Ishikawa (cell line): ENCODE measurements around the gene C2orf69.

Source experiments
- CEBPB ChIP-seq: IDR thresholded peaks from 2 replicates; pipeline ENCODE4 v1.6.1; 2012
- CREB1 ChIP-seq: IDR thresholded peaks from 2 replicates; pipeline ENCODE4 v1.6.1; 2012; ENCODE audit warnings: low read depth
- EGR1 ChIP-seq: IDR thresholded peaks from 2 replicates; pipeline ENCODE4 v1.6.1; 2012
- EP300 ChIP-seq: IDR thresholded peaks from 2 replicates; pipeline ENCODE4 v1.6.1; 2012; ENCODE audit warnings: borderline replicate concordance
- FOXM1 ChIP-seq: IDR thresholded peaks from 2 replicates; pipeline ENCODE4 v1.6.1; 2012; ENCODE audit warnings: low read depth, borderline replicate concordance
- NFIC ChIP-seq: IDR thresholded peaks from 2 replicates; pipeline ENCODE4 v1.6.1; 2012
- RAD21 ChIP-seq: IDR thresholded peaks from 2 replicates; pipeline ENCODE4 v1.6.1; 2012; ENCODE audit warnings: low read depth
- TAF1 ChIP-seq: IDR thresholded peaks from 2 replicates; pipeline ENCODE4 v1.6.1; 2012; ENCODE audit warnings: low read depth, mild to moderate bottlenecking
- TCF12 ChIP-seq: IDR thresholded peaks from 2 replicates; pipeline ENCODE4 v1.6.1; 2012; ENCODE audit warnings: low read depth
- TEAD4 ChIP-seq: IDR thresholded peaks from 2 replicates; pipeline ENCODE4 v1.6.1; 2012
- USF1 ChIP-seq: IDR thresholded peaks from 2 replicates; pipeline ENCODE4 v1.6.1; 2012
- YY1 ChIP-seq: IDR thresholded peaks from 2 replicates; pipeline ENCODE4 v1.6.1; 2012; ENCODE audit warnings: low read depth
- ZBTB7A ChIP-seq: IDR thresholded peaks from 2 replicates; pipeline ENCODE4 v1.6.1; 2012; ENCODE audit warnings: low read depth
- TF ChIP-seq, protein P1 (sequence below): IDR thresholded peaks from 2 replicates; pipeline ENCODE4 v1.6.1; 2012
- TF ChIP-seq, protein P2 (sequence below): IDR thresholded peaks from 2 replicates; pipeline ENCODE4 v1.6.1; 2012; ENCODE audit warnings: low read depth, mild to moderate bottlenecking

The C2orf69 gene

GRCh38 chr2:199929262-199929661 is 18.2 kb downstream of the C2orf69 start:
- TF ChIP-seq USF1 = no peak
- TF ChIP-seq CREB1 = no peak
- TF ChIP-seq, protein P1, sequence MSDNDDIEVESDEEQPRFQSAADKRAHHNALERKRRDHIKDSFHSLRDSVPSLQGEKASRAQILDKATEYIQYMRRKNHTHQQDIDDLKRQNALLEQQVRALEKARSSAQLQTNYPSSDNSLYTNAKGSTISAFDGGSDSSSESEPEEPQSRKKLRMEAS = no peak
- no peak for TF ChIP-seq TEAD4
- TF ChIP-seq FOXM1 = no peak
- TF ChIP-seq TAF1 = no peak
- TF ChIP-seq, protein P2, sequence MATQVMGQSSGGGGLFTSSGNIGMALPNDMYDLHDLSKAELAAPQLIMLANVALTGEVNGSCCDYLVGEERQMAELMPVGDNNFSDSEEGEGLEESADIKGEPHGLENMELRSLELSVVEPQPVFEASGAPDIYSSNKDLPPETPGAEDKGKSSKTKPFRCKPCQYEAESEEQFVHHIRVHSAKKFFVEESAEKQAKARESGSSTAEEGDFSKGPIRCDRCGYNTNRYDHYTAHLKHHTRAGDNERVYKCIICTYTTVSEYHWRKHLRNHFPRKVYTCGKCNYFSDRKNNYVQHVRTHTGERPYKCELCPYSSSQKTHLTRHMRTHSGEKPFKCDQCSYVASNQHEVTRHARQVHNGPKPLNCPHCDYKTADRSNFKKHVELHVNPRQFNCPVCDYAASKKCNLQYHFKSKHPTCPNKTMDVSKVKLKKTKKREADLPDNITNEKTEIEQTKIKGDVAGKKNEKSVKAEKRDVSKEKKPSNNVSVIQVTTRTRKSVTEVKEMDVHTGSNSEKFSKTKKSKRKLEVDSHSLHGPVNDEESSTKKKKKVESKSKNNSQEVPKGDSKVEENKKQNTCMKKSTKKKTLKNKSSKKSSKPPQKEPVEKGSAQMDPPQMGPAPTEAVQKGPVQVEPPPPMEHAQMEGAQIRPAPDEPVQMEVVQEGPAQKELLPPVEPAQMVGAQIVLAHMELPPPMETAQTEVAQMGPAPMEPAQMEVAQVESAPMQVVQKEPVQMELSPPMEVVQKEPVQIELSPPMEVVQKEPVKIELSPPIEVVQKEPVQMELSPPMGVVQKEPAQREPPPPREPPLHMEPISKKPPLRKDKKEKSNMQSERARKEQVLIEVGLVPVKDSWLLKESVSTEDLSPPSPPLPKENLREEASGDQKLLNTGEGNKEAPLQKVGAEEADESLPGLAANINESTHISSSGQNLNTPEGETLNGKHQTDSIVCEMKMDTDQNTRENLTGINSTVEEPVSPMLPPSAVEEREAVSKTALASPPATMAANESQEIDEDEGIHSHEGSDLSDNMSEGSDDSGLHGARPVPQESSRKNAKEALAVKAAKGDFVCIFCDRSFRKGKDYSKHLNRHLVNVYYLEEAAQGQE = no peak

- TF ChIP-seq ZBTB7A (no peak), TAF1 (no peak), CEBPB (no peak), NFIC (no peak), TCF12 (no peak), TEAD4 (no peak), YY1 (no peak), EGR1 (no peak), EP300 (no peak), USF1 (no peak), CREB1 (no peak), RAD21 (no peak), FOXM1 (no peak)
- TF ChIP-seq, protein P2 = no peak
- TF ChIP-seq, protein P1 = no peak
Observed at GRCh38 chr2:199932312-199932855, 21.3 kb downstream of the C2orf69 start.

- TF ChIP-seq TAF1 (no peak), CREB1 (no peak), TEAD4 (no peak), CEBPB (no peak), RAD21 (no peak), EP300 (no peak), ZBTB7A (no peak), EGR1 (no peak), USF1 (no peak), YY1 (no peak), FOXM1 (no peak), TCF12 (no peak), NFIC (no peak)
- TF ChIP-seq, protein P2 = no peak
- TF ChIP-seq, protein P1 = no peak
Observed at GRCh38 chr2:199933466-199933865, 22.4 kb downstream of the C2orf69 start.

DNA sequence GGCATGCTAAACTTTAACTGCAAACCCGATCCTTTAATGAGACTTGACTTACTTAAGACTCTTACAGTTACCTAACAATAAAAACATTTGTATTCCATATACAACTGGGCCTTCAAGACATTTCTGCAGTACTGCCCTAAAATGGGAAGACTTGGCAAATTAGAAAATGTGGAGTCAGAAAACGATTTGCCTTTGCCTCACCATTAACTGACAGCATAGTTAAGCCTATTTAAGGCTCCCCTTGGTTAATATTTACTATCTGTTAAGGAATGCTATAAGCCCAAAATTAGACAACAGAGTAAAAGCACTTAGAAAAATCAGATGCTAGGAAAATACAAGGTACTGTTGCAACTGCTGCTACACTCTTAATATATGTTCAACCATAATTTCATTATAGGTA is 25.5 kb downstream of the C2orf69 start:
- TF ChIP-seq EGR1 = no peak
- no peak for TF ChIP-seq CEBPB
- TF ChIP-seq YY1 = no peak
- no peak for TF ChIP-seq TAF1
- TF ChIP-seq, protein P1 = no peak
- TF ChIP-seq CREB1 = no peak
- no peak for TF ChIP-seq ZBTB7A
- TF ChIP-seq TEAD4 = no peak
- no peak for TF ChIP-seq USF1
- TF ChIP-seq, protein P2 = no peak
- no peak for TF ChIP-seq RAD21
- TF ChIP-seq TCF12 = no peak
- no peak for TF ChIP-seq EP300
- TF ChIP-seq NFIC = no peak
- no peak for TF ChIP-seq FOXM1
